ENCODE measurements around the gene KCTD16. TPM values are rescaled to one million over a fixed set of nuclear protein-coding genes. Genes with fewer than 3 reads are reported as not detected.

Gene KCTD16
- total RNA-seq, 2 donors from 2014 or later: 0.29 to 0.44 TPM

DNA sequence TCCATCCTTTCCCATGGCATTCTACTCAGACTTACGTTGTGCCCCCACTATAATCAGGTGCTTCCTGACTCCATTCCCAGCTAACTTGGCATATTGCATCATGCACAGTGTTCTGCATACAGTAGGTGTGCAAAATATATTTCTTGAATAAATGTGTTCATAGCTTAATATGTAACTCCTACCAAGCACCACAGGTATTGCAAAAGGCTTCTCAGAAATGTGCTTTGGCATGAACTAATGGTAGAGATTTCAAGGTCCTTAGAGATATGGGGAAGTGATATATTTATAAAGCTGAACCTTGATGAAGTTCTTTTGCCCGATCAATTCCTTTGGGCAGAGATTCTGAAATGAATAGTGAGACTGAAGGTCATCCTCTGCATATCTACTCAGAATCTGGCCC is 220.4 kb downstream of the KCTD16 start:
- Histone ChIP-seq H3K9ac (ENCODE audit: extremely low read depth, low read length, poor library complexity, severe bottlenecking) (no peak overlapping the region), H3K27me3 (ENCODE audit: control insufficient read depth, insufficient read depth, low read length, poor library complexity, severe bottlenecking) (no peaks in the 10 kb centered on the region), H3K9me3 (ENCODE audit: control insufficient read depth, low read length) (no peaks in the 10 kb centered on the region), H3K27ac (ENCODE audit: low read depth, low read length) (no peak overlapping the region), H3K4me1 (ENCODE audit: control insufficient read depth, insufficient read depth, low read length) (no peaks in the 10 kb centered on the region), H3K4me3 (ENCODE audit: low read length) (no peak overlapping the region), H3K36me3 (ENCODE audit: control insufficient read depth, insufficient read depth, low read length) (no peaks in the 10 kb centered on the region)
- no peaks in the 10 kb centered on the region for H3K4me1 Mint-ChIP-seq
- H3K27ac Mint-ChIP-seq: no peak overlapping the region
- peaks cover 2% of the 10 kb centered on the region for H3K9me3 Mint-ChIP-seq
- no peak for TF ChIP-seq CTCF (conservative IDR thresholded peaks at IDR 0.05)
- H3K36me3 Mint-ChIP-seq (ENCODE audit: low read depth): no peaks in the 10 kb centered on the region
- no peak overlapping the region for H3K4me3 Mint-ChIP-seq
- WGBS, 2 experiments (ENCODE audit: insufficient coverage in 1 of 2, insufficient read length in 1 of 2): 80 to 90% methylated on average over 1 to 2 of the region's 2 CpGs
- DNase-seq: no peak
- H3K27me3 Mint-ChIP-seq (ENCODE audit: insufficient read depth): no peaks in the 10 kb centered on the region

DNA sequence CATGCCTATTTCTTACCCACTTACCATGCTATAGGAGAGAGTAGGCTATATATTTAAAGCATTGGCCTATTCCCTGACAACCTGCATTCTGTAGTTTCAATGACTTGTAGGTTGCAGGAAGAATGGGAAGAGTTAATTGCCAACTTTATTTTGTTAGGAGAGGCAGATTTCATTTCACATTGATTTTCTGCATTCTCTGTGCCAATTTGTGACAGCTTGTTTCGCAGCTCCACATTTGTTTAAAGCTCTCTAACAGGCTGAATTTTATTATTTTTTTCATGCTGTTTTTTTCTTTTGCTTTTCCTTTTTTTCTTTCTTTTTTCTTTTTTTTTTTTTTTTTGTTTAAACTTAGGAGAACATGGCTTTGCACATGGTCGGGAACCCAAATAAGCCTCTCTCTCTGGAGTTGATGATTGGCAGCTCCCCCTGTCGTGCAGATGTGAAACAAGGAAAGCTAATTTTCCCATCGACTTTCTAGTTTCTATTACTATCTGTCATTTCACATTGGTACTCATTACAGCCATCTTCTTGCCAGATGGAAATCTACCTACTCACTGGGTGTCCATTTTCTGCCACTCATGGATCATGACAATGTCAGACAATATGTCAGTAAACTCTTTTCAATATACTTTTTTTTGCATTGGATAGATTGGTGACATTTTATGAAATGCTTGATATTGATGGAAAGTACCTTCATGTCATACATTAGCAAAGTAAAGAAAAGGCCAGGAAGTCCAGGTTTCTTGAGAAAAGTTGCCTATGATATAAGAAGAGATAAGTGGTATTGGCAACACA is 223.2 kb downstream of the KCTD16 start:
- DNase-seq: no peak
- H3K4me3 ChIP-seq (ENCODE audit: low read length): no peak overlapping the region
- H3K27ac ChIP-seq (ENCODE audit: low read depth, low read length): no peak overlapping the region
- no peaks in the 10 kb centered on the region for H3K36me3 Mint-ChIP-seq (ENCODE audit: low read depth)
- H3K27me3 ChIP-seq (ENCODE audit: control insufficient read depth, insufficient read depth, low read length, poor library complexity, severe bottlenecking): no peaks in the 10 kb centered on the region
- no peak overlapping the region for H3K9ac ChIP-seq (ENCODE audit: extremely low read depth, low read length, poor library complexity, severe bottlenecking)
- no peak for TF ChIP-seq CTCF (conservative IDR thresholded peaks at IDR 0.05)
- H3K4me3 Mint-ChIP-seq: no peak overlapping the region
- 87 to 89% methylated on average over 2 to 4 of the region's 4 CpGs for WGBS, 2 experiments (ENCODE audit: insufficient coverage in 1 of 2, insufficient read length in 1 of 2)
- H3K4me1 ChIP-seq (ENCODE audit: control insufficient read depth, insufficient read depth, low read length): no peaks in the 10 kb centered on the region
- no peaks in the 10 kb centered on the region for H3K9me3 Mint-ChIP-seq
- H3K9me3 ChIP-seq (ENCODE audit: control insufficient read depth, low read length): no peaks in the 10 kb centered on the region
- H3K36me3 ChIP-seq (ENCODE audit: control insufficient read depth, insufficient read depth, low read length): no peaks in the 10 kb centered on the region
- no peaks in the 10 kb centered on the region for H3K4me1 Mint-ChIP-seq
- no peaks in the 10 kb centered on the region for H3K27me3 Mint-ChIP-seq (ENCODE audit: insufficient read depth)
- H3K27ac Mint-ChIP-seq: no peak overlapping the region

- H3K9me3 Mint-ChIP-seq: no peaks in the 10 kb centered on the region
- Histone ChIP-seq H3K27ac (ENCODE audit: low read depth, low read length) (no peak overlapping the region), H3K36me3 (ENCODE audit: control insufficient read depth, insufficient read depth, low read length) (no peaks in the 10 kb centered on the region), H3K4me3 (ENCODE audit: low read length) (no peak overlapping the region), H3K4me1 (ENCODE audit: control insufficient read depth, insufficient read depth, low read length) (no peaks in the 10 kb centered on the region), H3K27me3 (ENCODE audit: control insufficient read depth, insufficient read depth, low read length, poor library complexity, severe bottlenecking) (no peaks in the 10 kb centered on the region), H3K9ac (ENCODE audit: extremely low read depth, low read length, poor library complexity, severe bottlenecking) (no peak overlapping the region), H3K9me3 (ENCODE audit: control insufficient read depth, low read length) (no peaks in the 10 kb centered on the region)
- WGBS, 2 experiments (ENCODE audit: insufficient coverage in 1 of 2, insufficient read length in 1 of 2): 81% methylated on average over 1 of the region's 1 CpG; no CpG with 5 or more reads in 1 of the 2 experiments
- TF ChIP-seq CTCF (conservative IDR thresholded peaks at IDR 0.05): no peak
- H3K27me3 Mint-ChIP-seq (ENCODE audit: insufficient read depth): no peaks in the 10 kb centered on the region
- H3K27ac Mint-ChIP-seq: no peak overlapping the region
- no peaks in the 10 kb centered on the region for H3K4me1 Mint-ChIP-seq
- H3K4me3 Mint-ChIP-seq: no peak overlapping the region
- no peak for DNase-seq
- no peaks in the 10 kb centered on the region for H3K36me3 Mint-ChIP-seq (ENCODE audit: low read depth)
Measured at GRCh38 chr5:144395704-144396103, 225.0 kb downstream of the KCTD16 start.

Data from endodermal cell (in vitro differentiated cells).